Amniotic stem cell (primary cell): ENCODE results near the gene CNGA3.

Experiments used
- DNase-seq: peaks from one replicate; lab custom pipeline; 2025; lab: John Stamatoyannopoulos, UW

Gene CNGA3

GRCh38 chr2:98444436-98445176 is 98.3 kb downstream of the CNGA3 start, which contains the start of gene INPP4A:
TSS of gene INPP4A (plus strand) at chr2:98444858. CDS start at chr2:98520049, 75,191 bp downstream.
- DNase-seq, result peak; percentile 27

- DNase-seq, result peak; percentile 17
Observed at GRCh38 chr2:98445177-98445682, 99.0 kb downstream of the CNGA3 start.

- DNase-seq, result no peak
Observed at GRCh38 chr2:98445683-98446581, 99.7 kb downstream of the CNGA3 start.

- DNase-seq, result no peak
Observed at GRCh38 chr2:98446850-98447249, 100.6 kb downstream of the CNGA3 start.
